OCI-LY1 (cell line): ENCODE measurements around the gene VWA3A.
"Not testable (repeated sequence)": the region's sequence is repeated elsewhere in the genome, so short reads cannot be mapped to it uniquely, and the experiment has no call there.

ENCODE experiments used
- CTCF ChIP-seq: fragments of 200-600 bp; sonication (generic), shearing (Covaris generic); IDR thresholded peaks from 2 replicates; pipeline ENCODE4 v1.5.1; 2017; ENCODE audit warnings: mild to moderate bottlenecking, antibody characterized with exemption, low read length, moderate library complexity, mixed read lengths
- EZH2 ChIP-seq: fragments of 200-600 bp; sonication (generic), shearing (Covaris generic); IDR thresholded peaks from 2 replicates; pipeline ENCODE4 v1.8.0; 2017; ENCODE audit warnings: borderline replicate concordance, mixed run types, mild to moderate bottlenecking, antibody characterized with exemption, low read length, moderate library complexity, mixed read lengths

GRCh38 chr16:22153078-22153477 is 60.7 kb downstream of the VWA3A start:
- not testable (repeated sequence) for TF ChIP-seq CTCF, EZH2
